HG03442 (cell line): ENCODE measurements around the gene SLC9A9.

ENCODE experiments used
- ATAC-seq: cut with Tn5 transposase; IDR thresholded peaks from one replicate; pipeline ENCODE4 v1.9.1; 2021; ENCODE audit warnings: mild to moderate bottlenecking, moderate library complexity; ENCODE audit not compliant: unreplicated experiment

The SLC9A9 gene

DNA sequence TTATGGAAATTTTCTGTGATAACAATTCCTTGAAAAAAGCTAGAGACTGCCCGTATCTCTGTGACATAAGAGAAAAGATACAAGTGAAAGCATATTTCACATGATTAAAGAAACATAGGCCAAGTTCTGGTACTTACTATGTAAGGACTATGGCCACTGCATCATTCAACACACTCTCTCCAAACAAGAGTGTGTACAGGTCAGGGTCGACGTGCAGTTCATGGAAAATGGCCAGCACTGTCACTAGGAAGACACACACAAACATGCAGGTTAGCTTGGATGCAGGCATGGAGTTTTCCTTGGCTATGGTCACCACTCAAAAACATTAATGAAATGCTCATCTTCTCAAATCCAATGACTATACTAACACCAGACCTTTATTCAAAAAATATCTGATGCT lies 196.2 kb downstream of the SLC9A9 start:
- ATAC-seq: no peak

DNA sequence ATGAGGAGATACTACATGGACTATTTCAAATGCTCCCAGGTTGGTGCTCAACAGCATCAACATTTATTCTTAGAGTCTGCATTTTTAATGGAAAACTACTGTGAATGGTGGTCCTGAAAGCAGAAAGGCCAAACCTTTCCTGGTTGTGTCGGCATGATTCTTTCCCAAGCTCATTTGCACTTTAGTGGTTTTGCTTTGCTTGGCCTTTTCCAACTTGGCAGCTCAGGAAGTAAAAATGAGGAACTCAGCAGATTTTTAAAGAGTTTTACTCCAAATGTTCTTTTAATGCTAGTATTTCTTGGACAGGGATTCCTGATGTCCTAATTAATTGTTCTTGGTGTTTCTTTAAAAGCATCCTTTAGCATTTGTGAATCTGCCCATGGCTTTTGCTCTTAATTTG lies 197.4 kb downstream of the SLC9A9 start:
- ATAC-seq: no peak

DNA sequence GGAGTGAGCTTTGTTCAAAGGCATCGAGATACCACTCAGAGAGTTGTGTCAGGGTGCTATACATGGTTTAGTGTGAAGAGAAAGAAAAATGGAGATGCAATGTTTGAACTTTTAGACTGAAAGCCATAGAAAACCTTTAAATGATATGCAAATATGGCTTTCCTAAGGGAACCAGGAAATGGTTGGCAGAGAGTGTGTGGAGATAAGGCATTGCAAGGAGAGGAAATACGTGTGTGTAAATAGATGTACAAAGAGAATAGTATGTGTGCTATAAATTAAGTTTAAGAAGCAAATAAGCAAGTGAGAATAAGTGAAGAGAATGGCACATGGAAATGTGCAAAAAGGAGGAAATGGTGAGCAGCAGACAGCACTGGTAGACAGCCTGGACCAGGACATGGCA lies 198.1 kb downstream of the SLC9A9 start:
- no peak for ATAC-seq

DNA sequence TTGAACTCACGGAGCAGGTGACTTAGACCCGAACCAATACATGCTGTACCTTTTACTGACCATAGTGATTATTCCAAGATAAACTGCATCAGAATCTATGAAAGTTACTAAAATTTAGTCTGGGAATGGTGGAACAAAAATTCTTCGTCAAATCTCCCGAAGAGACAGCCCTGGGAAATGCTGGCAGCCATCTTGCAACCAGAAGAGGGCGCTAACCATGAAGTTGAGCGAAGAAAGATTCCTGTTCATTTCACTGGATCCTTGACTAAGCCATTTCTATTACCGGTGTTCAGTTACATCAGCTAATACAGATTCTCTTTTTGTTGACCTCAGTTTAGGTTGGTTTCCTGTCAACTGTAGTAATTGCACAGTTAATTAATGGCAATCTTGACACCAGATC lies 199.6 kb downstream of the SLC9A9 start:
- ATAC-seq: no peak

DNA sequence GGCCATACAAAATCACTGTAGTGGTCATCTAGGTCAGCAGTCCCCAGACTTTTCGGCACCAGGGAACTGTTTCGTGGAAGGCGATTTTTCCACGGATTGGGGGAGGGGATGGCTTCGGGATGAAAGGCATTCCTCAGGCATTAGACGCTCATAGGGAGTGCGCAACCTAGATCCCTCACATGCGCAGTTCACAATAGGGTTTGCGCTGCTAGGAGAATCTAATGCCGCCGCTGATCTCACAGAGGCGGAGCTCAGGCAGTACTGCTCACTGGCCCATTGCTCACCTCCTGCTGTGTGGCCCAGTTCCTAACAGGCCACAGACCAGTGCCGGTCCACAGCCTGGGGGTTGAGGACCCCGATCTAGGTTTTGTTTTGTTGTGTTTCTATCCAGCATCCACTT lies 200.1 kb downstream of the SLC9A9 start:
- no peak for ATAC-seq

DNA sequence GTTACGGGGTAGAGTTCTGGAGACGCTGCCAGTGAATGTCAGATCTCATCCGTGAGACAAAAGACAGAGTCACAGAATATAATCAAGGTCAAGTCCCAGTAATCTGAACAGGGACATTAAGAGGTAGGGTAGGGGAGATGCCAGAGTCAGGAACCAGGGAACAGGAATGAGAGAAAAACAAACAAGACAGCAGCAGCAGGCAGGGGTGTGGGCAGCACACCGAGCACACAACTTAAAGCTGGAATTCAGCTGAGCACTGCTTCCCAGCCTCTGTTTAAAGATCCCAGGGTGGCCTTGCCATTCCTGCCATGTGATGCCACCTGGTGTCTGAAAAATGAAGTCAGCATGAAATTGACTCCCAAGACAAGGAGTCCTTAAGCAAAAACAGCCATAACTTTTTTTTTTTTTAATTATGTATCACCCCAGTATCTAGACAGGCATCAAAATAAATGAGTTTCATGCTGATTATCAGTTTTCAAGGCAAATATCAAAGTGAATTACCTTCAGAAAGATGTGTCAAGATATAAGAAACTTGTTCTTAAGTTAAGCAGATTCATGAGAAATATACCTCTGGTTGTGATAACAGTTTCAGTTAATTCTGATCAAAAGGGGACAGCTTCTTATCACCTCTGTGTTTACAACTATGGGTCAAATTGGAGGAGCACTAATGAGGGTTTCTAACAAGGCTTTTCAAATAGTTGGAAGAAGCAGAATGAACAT lies 203.7 kb downstream of the SLC9A9 start:
- ATAC-seq: peak; percentile 47

DNA sequence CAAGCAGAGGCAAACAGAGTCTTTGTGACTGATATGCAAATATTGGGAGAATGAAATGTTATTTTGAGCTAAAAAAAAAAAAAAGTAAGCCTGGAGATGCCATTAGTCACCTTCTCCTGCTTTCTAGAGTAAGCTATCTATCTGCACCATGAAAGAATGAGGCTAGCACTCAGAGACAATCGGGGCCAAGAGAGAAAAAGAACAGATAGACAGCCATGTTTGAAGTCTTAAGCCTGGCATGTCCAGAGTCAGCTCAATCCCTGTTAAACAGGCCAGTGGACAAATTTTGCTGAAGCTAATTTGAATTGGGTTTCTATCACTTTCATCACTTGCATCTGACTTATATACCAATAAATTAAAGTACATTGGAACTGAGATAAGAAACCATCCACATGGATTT lies 204.4 kb downstream of the SLC9A9 start:
- ATAC-seq: no peak

DNA sequence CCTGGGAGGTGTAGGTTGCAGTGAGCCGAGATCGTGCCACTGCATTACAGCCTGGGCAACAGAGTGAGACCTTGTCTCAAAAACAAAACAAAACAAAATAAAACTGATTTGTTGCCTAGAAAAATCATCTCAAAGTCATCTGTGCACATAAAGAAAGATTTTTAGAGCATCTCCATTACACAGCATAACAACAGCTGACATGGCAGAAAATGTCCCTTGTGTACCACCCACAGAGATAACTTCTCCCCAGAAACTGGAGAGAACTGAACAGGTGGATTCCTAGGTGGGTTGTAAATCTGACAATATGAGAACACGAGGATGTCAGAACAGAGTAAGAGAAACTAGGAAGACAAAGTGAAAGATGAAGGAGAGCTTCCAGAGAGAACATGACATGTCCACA lies 207.5 kb downstream of the SLC9A9 start:
- ATAC-seq: no peak

DNA sequence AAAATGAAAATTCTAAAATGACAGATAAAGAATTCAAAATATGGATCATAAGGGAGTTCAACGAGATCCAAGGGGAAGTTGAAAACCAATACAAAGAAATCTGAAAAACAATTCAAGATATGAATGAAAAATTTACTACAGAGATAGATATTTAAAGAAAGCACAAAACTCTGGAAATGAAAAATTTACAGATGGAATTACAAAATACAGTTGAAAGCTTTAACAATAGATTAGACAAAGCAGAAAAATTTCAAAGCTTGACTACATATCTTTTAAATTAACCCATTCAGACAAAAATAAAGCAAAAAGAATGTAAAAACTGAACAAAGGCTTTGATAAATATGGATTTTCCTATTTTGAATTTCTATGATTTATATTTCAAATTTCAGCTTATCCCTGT lies 211.1 kb downstream of the SLC9A9 start:
- no peak for ATAC-seq

DNA sequence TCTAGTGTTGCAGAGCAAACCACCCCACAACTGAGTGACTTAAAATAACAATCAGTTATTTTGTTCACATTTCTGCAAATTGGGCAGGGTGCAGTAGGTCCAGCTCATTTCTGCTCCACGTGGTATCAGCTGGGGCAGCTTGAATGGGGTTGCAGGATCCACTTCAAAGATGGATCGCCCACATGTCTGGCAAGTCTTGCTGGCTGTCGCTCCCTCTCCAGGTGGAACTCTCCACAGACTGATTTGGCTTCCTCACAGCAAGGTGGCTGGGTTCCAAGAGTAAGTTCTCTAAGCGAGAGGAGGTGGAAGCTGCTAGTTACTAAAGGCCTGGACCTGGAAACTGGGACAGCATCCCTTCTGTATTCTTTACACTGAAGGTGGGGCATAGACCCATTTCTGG lies 213.3 kb downstream of the SLC9A9 start:
- ATAC-seq: no peak

DNA sequence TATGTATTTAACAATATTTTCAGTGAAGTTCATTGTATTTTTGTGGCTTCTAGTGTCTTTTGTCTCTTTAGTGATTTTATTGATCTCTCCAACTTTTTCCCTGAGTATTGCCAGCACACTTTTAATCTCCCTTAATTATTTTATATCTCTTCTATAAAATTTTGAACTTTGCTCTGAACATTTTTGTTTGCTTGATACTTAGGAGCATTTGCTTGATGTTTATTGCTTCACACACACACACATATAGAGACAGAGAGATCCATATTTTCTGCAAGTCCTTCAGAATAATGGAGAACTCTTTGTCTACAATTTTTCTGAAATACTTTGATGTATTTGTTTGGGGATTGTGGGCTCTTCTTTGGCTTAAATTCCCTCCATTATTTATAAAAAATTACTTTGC lies 213.8 kb downstream of the SLC9A9 start:
- ATAC-seq: no peak

DNA sequence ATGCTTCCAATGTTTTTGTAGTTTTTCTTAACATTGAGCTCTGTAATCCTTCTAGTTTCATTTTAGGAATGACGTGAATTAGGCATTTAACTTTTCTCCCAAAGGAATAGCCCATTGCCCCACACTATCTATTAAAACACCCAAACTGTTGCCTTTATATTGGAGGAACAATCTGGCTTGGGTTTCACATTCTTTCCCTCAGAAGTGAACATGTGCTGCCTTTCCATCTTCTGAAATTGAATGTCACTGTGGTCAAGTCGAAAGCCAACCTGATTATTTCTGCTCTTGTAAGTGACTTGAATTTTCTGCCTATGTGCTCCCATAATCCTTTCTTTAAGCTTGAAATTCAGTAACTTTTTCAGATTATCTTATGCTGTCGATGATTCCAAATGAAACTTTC lies 214.5 kb downstream of the SLC9A9 start:
- ATAC-seq: no peak

DNA sequence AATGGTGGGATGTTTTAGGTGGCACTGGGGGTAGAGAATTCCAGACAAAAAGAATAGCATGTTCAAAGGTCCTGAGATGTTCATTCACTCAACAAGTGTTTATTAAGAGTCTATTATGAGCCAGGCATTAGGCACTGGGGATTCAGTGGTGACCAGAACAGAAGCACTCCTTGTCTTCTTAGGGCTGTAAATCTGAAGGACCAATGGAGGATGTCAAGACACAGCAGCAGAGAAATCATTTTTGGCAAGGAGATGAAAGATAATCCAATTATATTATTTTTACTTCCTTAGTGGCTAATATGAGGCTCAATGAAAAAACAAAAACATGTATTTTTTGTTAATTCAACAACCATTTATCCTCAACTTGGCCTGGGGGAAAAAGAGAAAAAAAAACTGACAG lies 218.5 kb downstream of the SLC9A9 start:
- no peak for ATAC-seq

DNA sequence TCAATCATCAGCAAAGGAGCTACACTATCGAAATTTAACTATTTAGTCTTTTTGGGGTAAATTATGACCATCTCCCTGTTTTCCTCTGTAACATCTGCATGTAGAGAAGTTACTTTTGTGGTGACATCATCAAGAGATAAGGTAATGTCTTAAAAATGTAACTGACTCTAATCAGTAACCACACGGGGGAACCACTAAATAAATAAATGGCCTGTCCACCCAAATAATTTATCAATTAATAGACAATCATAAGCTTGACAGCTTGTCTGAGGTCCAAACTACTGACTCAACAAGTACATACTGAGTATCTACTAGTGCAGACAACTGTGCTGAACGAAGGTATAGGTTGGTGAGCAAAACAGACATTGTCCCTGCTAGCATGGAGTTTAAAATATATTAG lies 219.3 kb downstream of the SLC9A9 start:
- no peak for ATAC-seq

DNA sequence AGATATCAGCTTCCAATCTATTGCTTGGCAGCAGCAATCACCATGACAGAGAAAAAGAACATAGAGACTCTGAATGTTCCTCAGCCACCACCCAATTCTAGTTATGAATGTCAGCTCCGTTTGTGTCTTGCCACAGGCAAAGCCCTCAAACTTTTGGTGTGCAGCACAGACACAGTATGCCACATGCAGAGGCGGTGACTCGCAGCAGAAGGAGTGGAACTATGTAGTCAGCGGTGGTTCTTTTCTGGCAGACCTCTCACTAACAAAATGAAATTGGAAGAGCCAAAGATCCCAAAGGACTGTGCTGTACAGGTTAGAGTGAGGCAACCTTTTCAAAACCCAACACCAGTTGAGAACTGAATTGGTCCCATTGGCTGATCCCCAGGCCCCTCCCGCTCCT lies 220.9 kb downstream of the SLC9A9 start:
- no peak for ATAC-seq

DNA sequence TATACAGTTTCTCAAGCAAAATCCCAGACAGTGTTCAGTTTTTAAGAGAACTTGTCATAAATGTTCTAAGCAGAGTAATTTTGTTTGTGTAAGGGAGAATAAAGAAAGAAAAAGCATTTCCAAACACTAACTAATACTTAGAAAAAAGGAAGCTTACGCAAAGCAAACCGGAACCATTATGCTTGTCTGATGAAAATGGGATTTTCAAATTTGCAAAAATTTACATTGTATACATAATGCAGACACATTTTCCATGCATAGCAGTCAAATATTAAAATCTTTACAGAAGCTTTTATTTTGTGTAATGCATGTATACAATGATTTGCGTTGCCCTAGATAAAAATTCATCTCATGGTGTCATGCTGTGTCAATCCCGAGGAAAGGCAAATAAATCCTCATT lies 229.0 kb downstream of the SLC9A9 start:
- ATAC-seq: no peak

DNA sequence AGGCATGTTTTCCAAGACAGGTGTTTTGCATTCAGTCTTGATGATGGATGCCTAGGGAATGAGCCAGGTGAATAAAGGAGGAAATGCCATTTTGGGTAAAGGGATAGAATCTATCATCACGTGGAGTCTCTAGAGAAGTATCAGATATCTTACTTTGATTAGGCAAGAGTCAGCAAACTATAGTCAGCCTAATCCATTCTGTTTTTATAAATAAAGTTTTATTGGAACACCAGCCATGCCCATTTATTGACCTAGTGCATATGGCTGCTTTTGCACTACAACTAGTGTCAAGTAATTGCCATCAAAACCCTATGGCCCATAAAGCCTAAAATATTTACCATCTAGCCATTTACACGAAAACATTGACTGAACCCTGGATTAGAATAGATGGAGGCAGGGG lies 231.2 kb downstream of the SLC9A9 start:
- no peak for ATAC-seq

DNA sequence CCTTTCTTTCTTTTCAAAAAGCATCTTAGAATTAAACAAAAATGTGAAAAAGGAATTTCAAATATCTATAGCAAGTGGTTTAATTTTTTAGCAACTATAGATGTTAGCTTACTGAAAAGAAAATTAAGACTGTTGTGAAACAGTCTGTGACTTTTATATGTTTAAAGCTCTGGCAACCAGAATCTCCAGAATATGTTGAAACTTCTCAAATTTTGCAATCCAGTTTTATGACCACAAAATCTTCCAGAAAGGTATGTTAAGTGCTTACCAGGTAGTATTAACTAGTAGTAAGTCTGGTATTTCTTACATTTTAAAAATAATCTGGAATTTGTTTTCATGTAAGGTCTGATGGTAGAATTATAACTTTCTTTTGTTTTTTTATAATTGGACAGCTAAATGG lies 235.0 kb downstream of the SLC9A9 start:
- no peak for ATAC-seq

DNA sequence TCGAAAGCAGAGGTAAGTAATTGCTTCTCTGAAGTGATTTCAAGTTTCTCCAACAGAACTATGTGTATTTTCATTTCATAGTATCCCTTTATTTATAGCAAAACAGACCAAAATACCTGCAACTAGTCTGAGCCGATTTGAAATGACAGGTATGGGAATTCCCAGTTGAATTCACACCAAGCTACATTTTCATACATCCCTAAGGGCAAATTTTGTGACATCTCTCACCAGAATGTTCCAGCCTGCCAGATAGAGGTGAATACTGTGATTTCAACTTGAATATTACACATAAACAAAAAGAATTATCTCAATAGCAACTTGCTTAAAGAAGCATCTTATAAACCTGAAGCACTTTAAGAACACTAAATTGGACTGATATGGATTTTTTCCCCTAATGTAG lies 235.7 kb downstream of the SLC9A9 start:
- ATAC-seq: no peak

DNA sequence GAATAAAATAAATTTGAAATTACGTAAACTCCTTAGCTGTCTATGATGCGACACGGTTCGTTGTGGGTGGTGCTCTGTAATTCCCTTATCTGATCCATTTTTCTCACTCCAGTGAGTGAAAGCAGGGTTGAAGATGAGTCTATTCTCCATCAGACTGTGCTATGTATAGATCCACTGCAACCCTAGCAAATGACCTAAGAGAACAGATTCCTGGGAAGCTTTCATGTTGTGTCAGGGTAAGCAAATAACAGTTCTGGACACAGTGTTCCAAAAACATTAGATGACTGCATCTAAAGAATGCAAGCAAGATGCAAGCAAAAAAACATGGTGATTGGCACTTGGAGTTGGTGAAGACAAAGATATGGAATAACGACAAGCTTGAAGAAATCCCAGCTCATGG lies 239.3 kb downstream of the SLC9A9 start:
- no peak for ATAC-seq

DNA sequence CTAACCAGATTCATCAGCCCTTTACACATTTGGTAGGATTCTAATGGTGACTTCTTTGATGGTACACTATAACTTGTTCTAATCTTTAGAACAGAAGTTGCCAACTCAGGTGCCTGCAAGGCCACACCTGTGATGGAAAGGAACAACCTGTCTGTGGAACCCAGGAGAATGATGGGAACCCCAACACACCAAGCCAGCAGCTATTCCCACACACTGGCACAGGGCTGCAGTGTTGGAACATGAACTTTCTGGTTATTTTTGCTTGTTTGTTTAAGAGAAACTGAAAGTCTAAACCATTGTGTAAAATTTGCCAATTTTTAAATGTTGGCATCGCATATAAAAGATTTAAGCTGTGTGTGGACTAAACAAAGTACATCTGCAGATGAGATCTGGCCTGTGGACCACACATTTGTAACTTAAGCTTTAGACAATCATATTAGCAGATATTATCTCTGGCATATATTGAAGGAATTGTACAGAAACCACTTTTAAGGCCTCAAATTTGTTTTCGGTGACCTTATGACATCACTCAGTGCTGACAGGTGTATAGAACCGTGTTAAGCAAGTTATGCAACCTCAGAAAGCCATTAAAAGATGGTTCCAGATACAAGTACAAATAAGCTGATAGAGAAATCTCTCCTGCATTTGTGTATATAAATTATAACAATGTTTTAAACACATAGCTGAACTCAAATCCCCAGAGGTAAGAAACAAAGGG lies 242.9 kb downstream of the SLC9A9 start:
- ATAC-seq: peak; percentile 33

DNA sequence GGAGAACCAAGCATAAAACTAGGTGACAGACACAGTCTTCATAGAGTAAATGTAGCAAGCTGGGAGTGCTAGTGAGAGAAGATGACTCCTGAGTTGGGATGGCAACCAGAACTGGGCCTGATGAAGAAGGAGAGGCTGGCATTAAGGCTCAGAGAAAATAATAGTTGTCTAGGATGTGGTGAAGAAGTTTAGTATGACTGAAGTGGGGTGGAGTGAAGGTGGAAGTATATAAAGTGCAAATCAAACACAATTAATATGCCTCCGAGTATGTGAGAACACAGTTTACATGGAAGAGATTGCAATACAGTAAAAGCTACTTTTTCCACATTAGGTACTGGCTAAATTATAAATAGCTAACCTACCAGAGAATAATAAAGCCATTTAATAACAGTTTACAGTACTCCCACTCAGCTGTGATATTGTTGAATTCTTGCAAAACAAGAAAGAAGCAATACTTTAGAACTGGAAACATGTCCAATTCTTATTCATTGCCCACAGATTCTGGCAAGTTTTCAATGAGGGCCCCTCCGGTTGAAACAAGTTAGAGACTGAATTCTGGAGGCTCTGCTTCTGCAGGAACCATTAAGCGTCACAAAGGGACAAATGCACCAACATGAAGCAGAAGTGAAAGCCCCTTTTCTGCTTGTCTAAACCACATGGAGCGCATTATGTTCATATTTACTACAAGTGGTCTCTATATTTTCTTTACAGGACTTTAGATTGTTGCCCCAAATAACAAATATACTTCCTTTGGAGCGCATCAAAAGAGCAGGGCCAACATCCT lies 243.7 kb downstream of the SLC9A9 start:
- peak; percentile 83 for ATAC-seq
